T47D (cell line): ENCODE data around the gene LYZL6.
A peak's percentile ranks its signal among the peaks of the same experiment; 100 is the strongest.

Source experiments
- DNase-seq, 2 experiments: peaks; one replicate each; pipeline versions ENCODE4 v3.0.0 to v3.0.0-alpha.2; 2011 to 2012; ENCODE audit warnings: low read depth in 1 of 2, low spot score in 1 of 2
- JUND ChIP-seq: IDR thresholded peaks from 2 replicates; pipeline ENCODE4 v1.6.1; 2012; ENCODE audit warnings: low read depth
- in situ Hi-C: cut with HindIII; loops from 2 replicates; pipeline ENCODE4 v1.10.0; 2016; ENCODE audit warnings: low sequenced_read_pairs, low pct_unique_long_range_greater_than_20kb

LYZL6 gene

GRCh38 chr17:35895636-35896587 is 47.6 kb downstream of the LYZL6 start:
- no peak for TF ChIP-seq JUND
- in situ Hi-C loops, result no loop called here
- no peak for DNase-seq

DNA sequence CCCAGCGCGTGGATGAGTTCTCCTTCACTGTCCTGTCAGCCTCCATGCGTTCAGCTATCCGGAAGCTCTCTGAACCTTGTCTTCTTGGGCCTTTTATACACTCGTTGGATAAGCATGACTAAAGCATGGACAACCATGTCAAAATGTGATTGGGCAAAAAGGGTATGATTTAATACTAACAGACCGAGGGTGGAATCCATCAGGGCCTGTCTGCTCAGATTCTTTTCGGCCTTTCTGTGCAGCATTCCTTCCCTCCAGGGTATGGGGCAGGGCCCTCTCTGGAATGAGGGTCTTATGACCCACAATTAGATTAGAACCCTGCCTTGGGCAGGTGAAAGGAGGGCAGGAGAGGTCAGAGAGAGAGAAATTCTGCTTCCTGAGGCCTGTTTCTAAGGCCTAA is 49.3 kb downstream of the LYZL6 start:
- DNase-seq, result no peak

DNA sequence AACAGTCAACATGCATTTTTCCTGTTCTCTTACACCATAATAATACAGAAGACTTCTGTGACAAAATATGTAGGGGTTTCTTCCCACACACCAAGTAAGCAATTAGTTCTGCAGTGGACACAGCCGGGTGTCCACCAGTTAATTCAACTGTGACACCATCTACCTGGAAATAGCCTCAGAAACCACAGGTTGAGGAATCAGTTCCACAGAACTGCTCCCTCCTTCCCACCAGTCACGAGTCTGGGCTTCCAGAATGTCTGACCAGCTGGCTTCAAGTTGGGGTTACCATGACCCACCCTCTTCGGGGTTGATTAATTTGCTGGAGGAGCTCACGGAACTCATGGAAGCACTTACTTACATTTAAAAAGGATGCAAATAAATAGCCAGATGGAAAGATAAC is 49.8 kb downstream of the LYZL6 start:
- in situ Hi-C loops, result no loop called here
- DNase-seq, result no peak
- no peak for TF ChIP-seq JUND

More for the DNA sequence above, 49.3 kb downstream of the LYZL6 start:
- TF ChIP-seq JUND, result no peak
- in situ Hi-C loops, result no loop called here

DNA sequence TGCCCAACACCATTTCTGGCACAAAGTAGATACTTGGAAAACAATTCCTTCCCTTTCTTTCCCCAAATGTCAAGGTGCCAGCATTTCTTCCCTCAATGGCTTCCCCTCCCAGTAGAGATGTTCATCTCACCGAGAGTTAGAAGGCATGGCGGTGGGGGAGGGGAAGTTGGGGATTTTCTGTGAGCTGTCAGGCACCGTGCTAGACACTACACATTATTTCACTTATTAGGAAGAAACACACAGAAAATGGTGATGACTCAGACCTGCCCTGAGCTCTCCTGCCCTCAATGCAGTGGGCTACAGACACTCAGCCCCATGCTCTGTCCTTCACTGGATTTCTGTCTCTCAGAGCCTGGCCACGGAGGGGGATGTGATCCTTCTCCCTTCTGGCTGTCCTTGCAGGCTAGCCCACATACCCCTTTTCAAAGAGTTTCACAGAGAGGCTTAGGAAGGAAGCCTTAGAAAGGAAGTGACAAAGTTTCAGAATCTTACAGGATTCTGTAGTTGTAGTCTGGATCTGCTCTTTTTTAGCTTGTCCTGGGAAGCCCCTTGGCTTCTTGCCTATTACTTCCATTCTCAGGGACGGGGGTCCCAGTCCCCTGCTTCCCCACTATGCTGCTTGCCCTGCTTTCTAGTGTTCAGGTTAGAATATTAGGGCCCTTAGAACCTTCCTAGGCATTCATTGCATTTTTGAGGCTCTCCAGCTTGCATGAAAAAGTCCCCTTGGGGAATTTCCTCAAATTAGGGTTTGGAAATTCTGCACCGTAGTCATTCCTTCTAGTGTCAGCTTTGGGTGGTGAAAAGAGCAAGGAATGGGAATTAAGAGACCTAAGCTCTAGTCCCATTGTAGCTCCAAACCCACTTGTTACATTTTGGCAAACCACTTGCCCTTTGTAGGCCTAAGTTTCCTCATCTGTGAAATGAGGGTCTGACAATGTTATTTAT is 51.1 kb downstream of the LYZL6 start:
- TF ChIP-seq JUND, result no peak
- no peak for DNase-seq
- in situ Hi-C loops, result no loop called here

DNA sequence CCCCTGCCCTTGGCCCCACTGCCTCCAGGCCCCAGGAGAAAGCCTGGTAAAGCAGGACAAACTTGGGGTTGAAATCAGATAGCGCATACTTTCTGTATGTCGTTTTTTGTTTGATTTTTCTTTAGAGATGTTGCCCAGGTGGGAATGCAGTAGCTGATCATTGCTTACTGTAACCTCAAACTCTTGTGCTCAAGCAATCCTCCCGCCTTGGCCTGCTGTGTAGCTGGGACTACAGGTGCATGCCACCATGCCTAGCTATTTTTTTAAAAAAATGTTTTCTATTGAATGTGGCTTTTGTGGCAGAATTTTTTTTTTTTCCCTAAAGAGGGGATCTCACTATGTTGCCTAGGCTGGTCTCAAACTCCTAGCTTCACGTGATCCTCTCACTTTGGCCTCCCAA is 52.2 kb downstream of the LYZL6 start:
- in situ Hi-C loops, result no loop called here
- no peak for TF ChIP-seq JUND
- DNase-seq, result peak; percentile 28 to 67

DNA sequence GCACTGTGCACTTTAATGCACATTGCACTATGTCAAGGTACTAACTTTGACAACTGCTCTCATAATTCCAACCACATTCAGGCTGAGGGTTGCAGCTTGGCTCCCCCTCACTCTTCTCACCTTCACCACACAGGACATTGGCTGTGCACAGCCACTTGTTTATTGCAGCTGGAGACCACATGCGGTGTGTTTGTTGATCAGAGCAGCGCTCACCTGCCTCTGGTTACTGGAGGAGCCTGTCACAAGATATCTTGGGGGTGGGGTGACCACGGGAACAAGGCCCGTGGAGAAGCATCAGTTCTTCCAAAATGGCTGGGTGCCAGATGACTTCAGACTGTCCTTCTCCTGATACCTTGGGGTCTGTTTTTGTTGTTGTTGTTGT is 52.7 kb downstream of the LYZL6 start:
- TF ChIP-seq JUND, result no peak
- peak; percentile 30 to 46 for DNase-seq
- in situ Hi-C loops, result no loop called here

GRCh38 chr17:35889818-35890773 is 53.4 kb downstream of the LYZL6 start:
- peak in 1 of 2 experiments; percentile 18 for DNase-seq
- no peak for TF ChIP-seq JUND
- in situ Hi-C loops, result no loop called here

DNA sequence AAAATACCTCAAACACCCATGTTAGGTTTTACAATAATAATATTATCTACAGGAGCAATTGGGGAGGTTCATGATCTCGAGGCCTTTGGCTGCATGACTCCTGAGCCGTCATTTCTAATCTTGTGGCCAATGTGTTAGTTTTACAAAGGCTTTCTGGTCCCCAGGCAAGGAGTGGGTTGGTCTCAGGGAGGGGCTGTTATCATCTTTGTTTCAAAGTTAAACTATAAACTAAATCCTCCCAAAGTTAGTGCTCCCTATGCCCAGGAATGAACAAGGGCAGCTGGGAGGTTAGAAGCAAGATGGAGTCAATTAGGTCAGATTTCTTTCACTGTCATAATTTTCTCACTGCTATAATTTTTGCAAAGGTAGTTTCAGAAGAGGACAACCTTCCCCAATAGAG is 54.3 kb downstream of the LYZL6 start:
- DNase-seq, result no peak
- in situ Hi-C loops, result no loop called here
- no peak for TF ChIP-seq JUND
